Prostate gland (tissue), 2 donors: ENCODE data around the gene CENPN. TPM values are rescaled to one million over a fixed set of nuclear protein-coding genes. Genes with fewer than 3 reads are reported as not detected.

Source experiments
- DNase-seq: peaks from one replicate; pipeline ENCODE4 v3.0.0-alpha.2; 2019; ENCODE audit warnings: low spot score
- H3K27ac ChIP-seq, 2 donors: fragments of 200-600 bp; sonication (generic); 2 replicates each; pipeline ENCODE4 v1.5.1; 2017 to 2019
- H3K27me3 ChIP-seq: fragments of 200-600 bp; sonication (generic); replicated peaks from 2 replicates; pipeline ENCODE4 v1.5.1; 2019; ENCODE audit not compliant: insufficient read depth
- H3K36me3 ChIP-seq, 2 donors: fragments of 200-600 bp; sonication (generic); 1 replicate in 1 of 2; 2 replicates in 1 of 2; pipeline versions ENCODE4 v1.5.1 to v1.8.1; 2017 to 2019
- H3K4me1 ChIP-seq: fragments of 200-600 bp; sonication (generic); replicated peaks from 2 replicates; pipeline ENCODE4 v1.5.1; 2019
- H3K4me3 ChIP-seq, 2 donors: fragments of 200-600 bp; sonication (generic); 2 replicates each; pipeline ENCODE4 v1.5.1; 2017 to 2019
- H3K9me3 ChIP-seq: fragments of 200-600 bp; sonication (generic); 2 replicates; pipeline ENCODE4 v1.5.1; 2017
- POLR2A ChIP-seq: fragments of 450-650 bp; IDR thresholded peaks from one replicate; pipeline ENCODE4 v1.6.1; 2016; ENCODE audit warnings: antibody characterized with exemption, mild to moderate bottlenecking
- POLR2AphosphoS5 ChIP-seq: sonication (generic); formaldehyde crosslinking; IDR thresholded peaks from one replicate; pipeline ENCODE4 v1.6.1; 2017; ENCODE audit warnings: antibody characterized with exemption
- WGBS: methylation state at CpG from one replicate; pipeline ENCODE4 v1.1.5; 2018; 5-methylcytosine and 5-hydroxymethylcytosine counted together
- intact Hi-C: fragments of 100-400 bp; cut with DNase I; formaldehyde crosslinking; loops from one replicate; pipeline ENCODE4 v1.14.2; 2022
- total RNA-seq, 2 donors: library from RNA; depleted of rRNA; stranded (reverse); fragments of >200 nt; gene quantifications; one replicate each; pipeline ENCODE4 v1.1.0, GENCODE V29; 2016
- TF ChIP-seq, protein P1 (sequence below), 4 experiments: fragments of 200-600 bp in 2 of 4; fragments of 450-650 bp in 2 of 4; sonication (generic) in 2 of 4; IDR thresholded peaks; 1 replicate in 3 of 4; 2 replicates in 1 of 4; pipeline ENCODE4 v1.5.1; 2016 to 2019; ENCODE audit warnings: antibody characterized with exemption in 4 of 4, mild to moderate bottlenecking in 2 of 4, moderate library complexity in 2 of 4

CENPN gene
- total RNA-seq, 2 donors from 2014 or later, result 40.6 to 103 TPM

GRCh38 chr16:81029930-81030604, 23.1 kb downstream of the CENPN start:
- no peaks in the 10 kb centered on the region for H3K36me3 ChIP-seq
- no peaks in the 10 kb centered on the region for H3K4me1 ChIP-seq
- H3K9me3 ChIP-seq, result no peaks in the 10 kb centered on the region
- TF ChIP-seq POLR2AphosphoS5 (no peak), POLR2A (no peak)
- TF ChIP-seq, protein P1, sequence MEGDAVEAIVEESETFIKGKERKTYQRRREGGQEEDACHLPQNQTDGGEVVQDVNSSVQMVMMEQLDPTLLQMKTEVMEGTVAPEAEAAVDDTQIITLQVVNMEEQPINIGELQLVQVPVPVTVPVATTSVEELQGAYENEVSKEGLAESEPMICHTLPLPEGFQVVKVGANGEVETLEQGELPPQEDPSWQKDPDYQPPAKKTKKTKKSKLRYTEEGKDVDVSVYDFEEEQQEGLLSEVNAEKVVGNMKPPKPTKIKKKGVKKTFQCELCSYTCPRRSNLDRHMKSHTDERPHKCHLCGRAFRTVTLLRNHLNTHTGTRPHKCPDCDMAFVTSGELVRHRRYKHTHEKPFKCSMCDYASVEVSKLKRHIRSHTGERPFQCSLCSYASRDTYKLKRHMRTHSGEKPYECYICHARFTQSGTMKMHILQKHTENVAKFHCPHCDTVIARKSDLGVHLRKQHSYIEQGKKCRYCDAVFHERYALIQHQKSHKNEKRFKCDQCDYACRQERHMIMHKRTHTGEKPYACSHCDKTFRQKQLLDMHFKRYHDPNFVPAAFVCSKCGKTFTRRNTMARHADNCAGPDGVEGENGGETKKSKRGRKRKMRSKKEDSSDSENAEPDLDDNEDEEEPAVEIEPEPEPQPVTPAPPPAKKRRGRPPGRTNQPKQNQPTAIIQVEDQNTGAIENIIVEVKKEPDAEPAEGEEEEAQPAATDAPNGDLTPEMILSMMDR (IDR thresholded peaks at IDR 0.05), result no peak
- intact Hi-C loops, result loop anchor here (10.0 kb wide), 1 partner anchor 285 kb away; the partner anchor contains the start of gene GAN
- H3K4me3 ChIP-seq, result no peak overlapping the region
- no peak for DNase-seq
- H3K27ac ChIP-seq, result no peak overlapping the region
- WGBS, result 95% methylated on average over 11 of the region's 11 CpGs
- no peaks in the 10 kb centered on the region for H3K27me3 ChIP-seq

GRCh38 chr16:81035398-81035974, 28.5 kb downstream of the CENPN start, which contains the start of gene ATMIN:
Gene ATMIN (plus strand): TSS chr16:81035842. CDS start chr16:81035871, 29 bp downstream.
- Histone ChIP-seq H3K9me3 (no peaks in the 10 kb centered on the region), H3K4me3 (peak within 1 kb of the TSS; percentile 77), H3K36me3 (no peaks in the 10 kb centered on the region), H3K27ac (peak within 1 kb of the TSS; percentile 53 to 73), H3K27me3 (no peaks in the 10 kb centered on the region), H3K4me1 (peaks cover 5% of the 10 kb centered on the region)
- intact Hi-C loops, result loop anchor here (10.0 kb wide), 1 partner anchor 279 kb away; the partner anchor contains the start of gene GAN
- TF ChIP-seq, protein P1 (IDR thresholded peaks at IDR 0.05), result peak; percentile 99 to 100 (median 100)
- TF ChIP-seq POLR2A (no peak), POLR2AphosphoS5 (no peak)
- peak; percentile 85 for DNase-seq
- 7% methylated on average over 39 of the region's 54 CpGs for WGBS

- DNase-seq, result peak; percentile 7
- Histone ChIP-seq H3K9me3 (no peaks in the 10 kb centered on the region), H3K27ac (peak overlapping the region; percentile 53 to 73), H3K4me3 (peak overlapping the region; percentile 77), H3K36me3 (no peaks in the 10 kb centered on the region), H3K4me1 (peaks cover 5% of the 10 kb centered on the region), H3K27me3 (no peaks in the 10 kb centered on the region)
- intact Hi-C loops, result loop anchor here (2.0 to 10.0 kb wide), 2 partner anchors 41 to 279 kb away; partner anchors contain the start of genes C16orf46 and GAN
- 1% methylated on average over 31 of the region's 80 CpGs for WGBS
- TF ChIP-seq POLR2A, result no peak
These were observed 29.1 kb downstream of the CENPN start for GRCh38 chr16:81035975-81036750.

- WGBS, result 21% methylated on average over 10 of the region's 10 CpGs
- DNase-seq, result no peak
- peaks cover 0 to 2% of the 10 kb centered on the region in 2 donors for H3K36me3 ChIP-seq
These were observed 29.8 kb downstream of the CENPN start for GRCh38 chr16:81036751-81037350.

More at GRCh38 chr16:81036751-81037350, 29.8 kb downstream of the CENPN start:
- Histone ChIP-seq H3K27me3 (no peaks in the 10 kb centered on the region), H3K9me3 (no peaks in the 10 kb centered on the region), H3K27ac (peak overlapping the region; percentile 53 to 73), H3K4me1 (peaks cover 5% of the 10 kb centered on the region), H3K4me3 (peak overlapping the region; percentile 77)
- TF ChIP-seq, protein P1 (IDR thresholded peaks at IDR 0.05), result no peak
- no peak for TF ChIP-seq POLR2AphosphoS5
- TF ChIP-seq POLR2A, result no peak
- intact Hi-C loops, result loop anchor here (2.0 to 10.0 kb wide), 2 partner anchors 40 to 278 kb away; partner anchors contain the start of genes C16orf46 and GAN
